ENCODE data around the gene LETM1.

LETM1 gene

GRCh38 chr4:1883583-1883982 lies 27.6 kb upstream of the LETM1 start:
- ATAC-seq (no peak), DNase-seq (ENCODE audit: low spot score in 2 of 2) (no peak)
- Mint-ChIP-seq H3K4me1 (peaks cover 44% of the 10 kb centered on the region), H3K9me3 (no peaks in the 10 kb centered on the region), H3K27ac (no peak overlapping the region), H3K36me3 (peaks cover 29% of the 10 kb centered on the region), H3K4me3 (no peak overlapping the region)

- H3K4me3 Mint-ChIP-seq, result no peak overlapping the region
Measured at GRCh38 chr4:1882850-1883271, 26.9 kb upstream of the LETM1 start.

GRCh38 chr4:1880332-1880731 lies 24.4 kb upstream of the LETM1 start:
- peaks cover 48% of the 10 kb centered on the region for H3K4me1 Mint-ChIP-seq
- H3K36me3 Mint-ChIP-seq, result peaks cover 38% of the 10 kb centered on the region
- H3K9me3 Mint-ChIP-seq, result no peaks in the 10 kb centered on the region
- peak overlapping the region; percentile 63 for H3K27ac Mint-ChIP-seq
- no peak overlapping the region for H3K4me3 Mint-ChIP-seq
- ATAC-seq (no peak), DNase-seq (ENCODE audit: low spot score in 2 of 2) (no peak)

More at GRCh38 chr4:1882850-1883271, 26.9 kb upstream of the LETM1 start:
- Mint-ChIP-seq H3K4me1 (peaks cover 48% of the 10 kb centered on the region), H3K9me3 (no peaks in the 10 kb centered on the region), H3K36me3 (peaks cover 32% of the 10 kb centered on the region), H3K27ac (no peak overlapping the region)
- no peak for ATAC-seq
- no peak for DNase-seq (ENCODE audit: low spot score in 2 of 2)

- Mint-ChIP-seq H3K27ac (peak overlapping the region; percentile 63), H3K4me1 (peaks cover 49% of the 10 kb centered on the region)
Measured at GRCh38 chr4:1879485-1879884, 23.5 kb upstream of the LETM1 start.

GRCh38 chr4:1874201-1874600 lies 18.2 kb upstream of the LETM1 start:
- DNase-seq (ENCODE audit: low spot score in 2 of 2), result no peak
- Mint-ChIP-seq H3K4me1 (peaks cover 46% of the 10 kb centered on the region), H3K27ac (peak overlapping the region; percentile 98), H3K36me3 (peaks cover 51% of the 10 kb centered on the region), H3K9me3 (no peaks in the 10 kb centered on the region), H3K4me3 (peak overlapping the region; percentile 82)
- ATAC-seq, result no peak

More at GRCh38 chr4:1879485-1879884, 23.5 kb upstream of the LETM1 start:
- Mint-ChIP-seq H3K36me3 (peaks cover 44% of the 10 kb centered on the region), H3K4me3 (no peak overlapping the region), H3K9me3 (no peaks in the 10 kb centered on the region)
- ATAC-seq (no peak), DNase-seq (ENCODE audit: low spot score in 2 of 2) (no peak)

- peak overlapping the region; percentile 82 for H3K4me3 Mint-ChIP-seq
- no peaks in the 10 kb centered on the region for H3K9me3 Mint-ChIP-seq
- peak overlapping the region; percentile 98 for H3K27ac Mint-ChIP-seq
- H3K36me3 Mint-ChIP-seq, result peaks cover 49% of the 10 kb centered on the region
- peaks cover 45% of the 10 kb centered on the region for H3K4me1 Mint-ChIP-seq
- ATAC-seq, result no peak
- no peak for DNase-seq (ENCODE audit: low spot score in 2 of 2)
Measured at GRCh38 chr4:1873776-1874175, 17.8 kb upstream of the LETM1 start.

GRCh38 chr4:1873291-1873690 lies 17.3 kb upstream of the LETM1 start:
- H3K9me3 Mint-ChIP-seq, result no peaks in the 10 kb centered on the region
- DNase-seq (ENCODE audit: low spot score in 2 of 2) (no peak), ATAC-seq (no peak)
- H3K4me1 Mint-ChIP-seq, result peaks cover 40% of the 10 kb centered on the region
- peaks cover 44% of the 10 kb centered on the region for H3K36me3 Mint-ChIP-seq
- H3K27ac Mint-ChIP-seq, result peak overlapping the region; percentile 98
- peak overlapping the region; percentile 82 for H3K4me3 Mint-ChIP-seq

- Mint-ChIP-seq H3K4me1 (peaks cover 40% of the 10 kb centered on the region), H3K36me3 (peaks cover 42% of the 10 kb centered on the region), H3K27ac (peak overlapping the region; percentile 98), H3K4me3 (peak overlapping the region; percentile 82), H3K9me3 (no peaks in the 10 kb centered on the region)
- DNase-seq (ENCODE audit: low spot score in 2 of 2), result no peak
- ATAC-seq, result peak; percentile 65
Measured at GRCh38 chr4:1872870-1873269, 16.9 kb upstream of the LETM1 start.

GRCh38 chr4:1871471-1872021 lies 15.6 kb upstream of the LETM1 start:
- peaks cover 30% of the 10 kb centered on the region for H3K4me1 Mint-ChIP-seq
- ATAC-seq, result no peak
- peak; percentile 32 to 78 for DNase-seq (ENCODE audit: low spot score in 2 of 2)
- no peak overlapping the region for H3K27ac Mint-ChIP-seq
- peak overlapping the region; percentile 82 for H3K4me3 Mint-ChIP-seq
- peaks cover 31% of the 10 kb centered on the region for H3K36me3 Mint-ChIP-seq
- no peaks in the 10 kb centered on the region for H3K9me3 Mint-ChIP-seq

- Mint-ChIP-seq H3K4me3 (peak within 1 kb of the TSS; percentile 82), H3K36me3 (peaks cover 31% of the 10 kb centered on the region), H3K9me3 (no peaks in the 10 kb centered on the region), H3K4me1 (peaks cover 30% of the 10 kb centered on the region), H3K27ac (peak within 1 kb of the TSS; percentile 98)
- DNase-seq (ENCODE audit: low spot score in 2 of 2) (peak; percentile 82 to 92), ATAC-seq (peak; percentile 80)
Measured at GRCh38 chr4:1870578-1871443, 14.9 kb upstream of the LETM1 start, which contains the start of gene NSD2. Gene NSD2, plus strand, starts transcription at chr4:1871393. Its CDS starts 29,262 bp downstream, at chr4:1900655.

GRCh38 chr4:1870328-1870577 lies 14.3 kb upstream of the LETM1 start:
- ATAC-seq (peak; percentile 68), DNase-seq (ENCODE audit: low spot score in 2 of 2) (no peak)
- H3K4me1 Mint-ChIP-seq, result peaks cover 30% of the 10 kb centered on the region
- H3K27ac Mint-ChIP-seq, result peak overlapping the region; percentile 84
- no peaks in the 10 kb centered on the region for H3K9me3 Mint-ChIP-seq
- peaks cover 31% of the 10 kb centered on the region for H3K36me3 Mint-ChIP-seq
- peak overlapping the region; percentile 74 for H3K4me3 Mint-ChIP-seq

- Mint-ChIP-seq H3K4me3 (peak overlapping the region; percentile 74), H3K4me1 (peaks cover 30% of the 10 kb centered on the region), H3K27ac (peak overlapping the region; percentile 84), H3K36me3 (peaks cover 27% of the 10 kb centered on the region), H3K9me3 (no peaks in the 10 kb centered on the region)
- ATAC-seq, result no peak
- no peak for DNase-seq (ENCODE audit: low spot score in 2 of 2)
Measured at GRCh38 chr4:1869530-1870327, 13.8 kb upstream of the LETM1 start.

GRCh38 chr4:1868912-1869311 lies 13.0 kb upstream of the LETM1 start:
- no peak overlapping the region for H3K4me3 Mint-ChIP-seq
- H3K4me1 Mint-ChIP-seq, result peaks cover 23% of the 10 kb centered on the region
- no peak for ATAC-seq
- H3K9me3 Mint-ChIP-seq, result no peaks in the 10 kb centered on the region
- DNase-seq (ENCODE audit: low spot score in 2 of 2), result no peak
- H3K36me3 Mint-ChIP-seq, result peaks cover 20% of the 10 kb centered on the region
- H3K27ac Mint-ChIP-seq, result no peak overlapping the region

- Mint-ChIP-seq H3K27ac (no peak overlapping the region), H3K4me1 (peaks cover 23% of the 10 kb centered on the region)
- DNase-seq (ENCODE audit: low spot score in 2 of 2), result no peak
Measured at GRCh38 chr4:1868293-1868692, 12.3 kb upstream of the LETM1 start.

GRCh38 chr4:1866189-1866661 lies 10.3 kb upstream of the LETM1 start:
- Mint-ChIP-seq H3K4me3 (no peak overlapping the region), H3K27ac (no peak overlapping the region), H3K36me3 (peaks cover 8% of the 10 kb centered on the region), H3K9me3 (no peaks in the 10 kb centered on the region), H3K4me1 (peaks cover 27% of the 10 kb centered on the region)
- no peak for ATAC-seq
- DNase-seq (ENCODE audit: low spot score in 2 of 2), result no peak

More at GRCh38 chr4:1868293-1868692, 12.3 kb upstream of the LETM1 start:
- no peak for ATAC-seq
- H3K4me3 Mint-ChIP-seq, result no peak overlapping the region
- peaks cover 19% of the 10 kb centered on the region for H3K36me3 Mint-ChIP-seq
- no peaks in the 10 kb centered on the region for H3K9me3 Mint-ChIP-seq
